ELF-1 (cell line): ENCODE results near the gene SPATC1L.
"Not testable (repeated sequence)": the region's sequence is repeated elsewhere in the genome, so short reads cannot be mapped to it uniquely, and the experiment has no call there.

Source experiments
- DNase-seq: peaks from one replicate; pipeline ENCODE4 v3.0.0-alpha.2; 2016; ENCODE audit warnings: low read depth, low spot score

Gene SPATC1L

DNA sequence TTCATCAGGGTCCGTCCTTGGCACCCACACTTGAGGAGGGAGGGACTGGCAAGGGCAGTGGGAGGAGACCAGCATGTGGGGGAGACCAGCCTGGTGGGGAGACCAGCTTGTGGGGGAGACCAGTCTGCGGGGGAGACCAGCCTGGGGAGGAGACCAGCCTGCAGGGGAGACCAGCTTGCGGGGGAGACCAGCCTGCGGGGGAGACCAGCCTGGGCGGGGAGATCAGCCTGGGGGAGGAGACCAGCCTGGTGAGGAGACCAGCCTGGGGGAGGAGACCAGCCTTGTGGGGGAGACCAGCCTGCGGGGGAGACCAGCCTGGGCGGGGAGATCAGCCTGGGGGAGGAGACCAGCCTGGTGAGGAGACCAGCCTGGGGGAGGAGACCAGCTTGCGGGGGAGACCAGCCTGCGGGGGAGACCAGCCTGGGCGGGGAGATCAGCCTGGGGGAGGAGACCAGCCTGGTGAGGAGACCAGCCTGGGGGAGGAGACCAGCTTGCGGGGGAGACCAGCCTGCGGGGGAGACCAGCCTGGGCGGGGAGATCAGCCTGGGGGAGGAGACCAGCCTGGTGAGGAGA is 836 bp downstream of the SPATC1L start:
- DNase-seq: not testable (repeated sequence)

DNA sequence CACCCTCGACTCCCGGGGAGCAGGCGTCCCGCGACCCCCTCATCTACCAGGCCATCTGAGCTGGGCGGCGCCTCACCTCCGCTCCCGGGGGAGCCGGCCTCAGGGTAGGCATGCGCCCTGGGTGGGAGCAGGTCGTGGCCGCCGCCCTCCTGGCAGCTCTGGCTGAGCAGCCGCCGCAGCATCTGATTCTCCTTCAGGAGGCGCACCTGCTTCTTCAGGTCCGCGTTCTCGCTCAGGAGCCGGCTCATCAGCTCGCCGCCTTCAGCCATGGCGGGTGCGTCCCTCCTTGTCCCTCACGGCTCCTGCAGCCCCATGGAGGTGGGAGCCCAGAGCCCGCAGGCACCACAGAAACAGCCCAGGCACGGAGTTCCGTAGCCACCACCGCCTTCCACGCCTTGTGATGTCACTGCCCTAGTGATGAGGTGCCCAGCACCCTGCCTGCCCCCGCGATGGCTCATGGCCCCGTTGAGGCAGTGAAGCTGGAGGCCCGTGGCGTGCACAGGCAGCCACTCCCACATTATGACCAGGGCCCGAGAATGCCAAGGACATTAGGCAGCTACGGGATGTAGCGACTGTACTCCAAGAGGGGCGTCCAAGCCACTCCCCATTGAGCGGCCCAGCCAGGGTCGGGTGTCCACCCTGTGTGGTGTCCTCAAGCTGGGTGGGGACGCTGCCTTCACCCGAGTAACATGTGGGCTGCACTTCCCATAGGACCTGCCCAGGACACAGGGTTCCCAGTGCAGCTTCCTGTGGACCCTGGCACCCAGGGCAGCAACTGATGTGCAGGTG is 1.5 kb downstream of the SPATC1L start:
- no peak for DNase-seq

DNA sequence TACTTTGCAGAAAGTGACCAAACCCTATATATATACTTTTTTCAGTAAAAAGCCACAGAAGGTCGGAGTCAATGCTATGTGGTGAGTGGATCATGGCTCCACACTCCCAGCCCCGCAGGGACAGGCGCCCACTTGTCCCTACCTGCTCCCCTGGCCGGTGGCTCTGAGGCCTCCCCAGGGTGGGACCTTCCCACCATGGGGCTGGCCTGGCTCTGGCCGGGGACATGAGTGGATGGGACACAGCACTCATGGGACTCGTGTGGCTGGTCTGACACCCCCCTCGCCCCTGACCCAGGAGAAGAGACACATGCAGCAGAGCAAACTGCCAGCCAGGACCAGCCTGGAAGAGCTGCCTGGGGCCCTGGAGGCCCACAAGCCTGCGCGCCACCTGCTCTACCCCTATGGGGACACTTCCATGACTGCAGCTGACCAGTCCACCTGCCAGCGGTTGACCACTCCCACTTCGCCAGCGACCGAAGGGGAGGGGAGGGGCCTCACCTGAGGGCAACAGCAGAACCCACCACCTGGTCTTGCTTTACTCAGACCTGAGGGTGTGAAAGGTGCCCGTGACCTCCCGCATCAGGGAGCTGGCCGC is 2.2 kb downstream of the SPATC1L start:
- DNase-seq: no peak

DNA sequence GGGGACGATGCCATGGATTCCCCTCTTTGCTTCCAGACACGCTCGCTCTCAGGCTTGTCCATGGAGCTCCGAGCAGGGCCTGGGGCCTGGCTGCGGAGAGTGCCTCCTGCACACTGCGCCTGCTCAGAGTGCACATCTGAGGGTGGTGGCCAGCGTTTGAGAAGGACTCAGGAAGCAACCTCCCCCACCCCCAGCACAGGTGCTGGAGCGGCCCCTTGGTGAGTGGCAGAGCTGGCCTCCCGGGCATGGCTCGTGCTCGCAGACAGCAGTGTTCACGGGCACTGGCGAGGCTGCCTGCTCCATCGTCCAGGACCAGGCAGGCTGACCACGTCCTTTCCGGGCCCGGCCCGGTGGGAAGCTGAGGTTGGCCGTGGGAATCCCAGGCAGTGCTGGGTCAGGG is 2.8 kb downstream of the SPATC1L start:
- DNase-seq: no peak

DNA sequence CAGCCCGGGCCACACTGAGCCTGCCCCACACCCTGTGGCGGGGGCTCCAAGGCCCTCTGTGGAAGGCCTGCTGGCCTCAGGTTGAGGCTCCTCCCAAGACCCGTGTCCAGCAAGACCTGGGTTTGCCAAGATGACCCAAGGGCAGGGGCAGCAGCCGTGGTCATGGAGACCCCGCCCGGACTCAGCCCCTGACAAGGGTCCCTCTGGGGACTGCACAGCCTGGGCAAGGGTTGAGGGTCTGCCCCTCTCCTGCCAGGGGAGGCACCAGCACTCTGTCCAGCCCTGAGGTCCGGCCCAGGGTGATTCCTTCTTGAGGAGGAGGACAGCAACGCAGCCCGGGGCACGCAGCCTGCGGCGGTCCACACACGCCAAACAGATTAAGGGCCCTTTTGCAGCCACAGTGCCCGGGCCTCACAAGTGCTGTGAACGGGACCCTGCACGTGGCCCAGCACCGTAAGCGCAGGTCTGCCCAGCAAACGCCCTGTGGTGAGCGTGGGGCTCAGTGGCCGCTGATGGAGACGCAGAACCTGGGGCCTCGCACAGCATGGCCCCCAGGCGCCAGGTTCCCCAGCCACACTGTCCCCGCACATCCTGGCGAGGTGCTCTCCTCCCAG is 3.4 kb downstream of the SPATC1L start:
- no peak for DNase-seq

DNA sequence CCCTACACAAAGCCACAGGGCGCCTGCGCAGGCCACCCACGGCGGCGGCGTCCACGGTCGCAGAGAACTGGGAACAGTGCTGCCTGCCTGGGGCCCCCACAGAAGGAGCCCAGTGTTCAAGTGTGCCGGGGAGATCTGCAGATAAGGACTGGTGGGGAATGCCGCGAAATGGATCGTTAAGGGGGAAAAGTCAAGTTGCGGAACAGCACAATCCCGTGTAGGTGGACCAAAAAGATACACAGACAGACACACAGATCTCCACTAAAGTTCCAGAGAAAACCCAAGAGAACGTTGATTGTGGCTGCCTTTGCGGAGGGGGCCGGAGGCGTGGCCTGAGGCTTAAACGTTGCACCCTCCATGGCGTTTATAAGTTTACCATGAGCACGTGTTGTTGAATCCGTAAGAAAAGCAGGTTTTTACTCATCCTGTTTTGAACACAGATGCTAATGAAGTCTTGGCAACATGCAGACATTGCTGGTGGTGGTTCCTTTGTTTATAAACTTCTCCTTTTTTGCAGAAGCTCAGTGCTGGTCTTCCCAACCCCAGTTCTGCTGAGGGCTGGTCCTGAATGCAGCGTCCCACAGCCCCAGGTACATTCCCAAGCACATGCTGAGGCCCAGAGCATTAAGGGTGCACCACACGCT is 4.1 kb downstream of the SPATC1L start:
- DNase-seq: peak; percentile 32

DNA sequence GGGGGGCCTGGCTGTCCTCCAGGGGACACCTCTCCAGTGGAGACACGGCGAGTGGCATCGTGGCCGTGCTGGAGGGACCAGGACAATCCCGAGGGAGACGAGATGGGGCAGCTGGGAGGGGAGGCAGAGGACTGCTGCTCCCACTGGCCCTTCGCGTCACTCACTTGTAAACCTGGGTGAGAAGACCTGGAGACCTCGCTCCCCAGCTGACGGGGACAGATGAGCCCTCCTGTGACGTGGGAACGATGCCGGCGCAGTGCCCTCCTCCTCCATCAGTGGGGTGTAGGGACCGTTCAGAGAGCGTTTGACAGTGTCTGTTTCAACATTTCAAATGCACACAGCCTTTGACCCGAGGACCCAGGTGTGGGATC is 4.6 kb downstream of the SPATC1L start:
- DNase-seq: no peak

DNA sequence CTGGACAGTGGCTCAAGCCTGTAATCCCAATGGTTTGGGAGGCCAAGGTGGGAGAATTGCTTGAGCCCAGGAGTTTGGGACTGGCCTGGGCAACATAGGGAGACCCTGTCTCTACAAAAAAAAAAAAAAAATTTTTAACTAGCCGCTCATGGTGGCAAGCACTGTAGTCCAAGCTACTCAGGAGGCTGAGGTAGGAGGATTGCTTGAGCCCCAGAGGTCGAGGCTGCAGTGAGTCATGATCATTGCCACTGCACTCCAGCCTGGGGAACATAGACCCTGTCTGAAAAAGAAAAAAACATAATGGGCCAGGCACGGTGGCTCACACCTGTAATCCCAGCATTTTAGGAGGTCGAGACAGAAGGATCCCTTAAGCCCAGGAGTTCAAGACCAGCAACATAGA is 5.3 kb downstream of the SPATC1L start:
- no peak for DNase-seq

DNA sequence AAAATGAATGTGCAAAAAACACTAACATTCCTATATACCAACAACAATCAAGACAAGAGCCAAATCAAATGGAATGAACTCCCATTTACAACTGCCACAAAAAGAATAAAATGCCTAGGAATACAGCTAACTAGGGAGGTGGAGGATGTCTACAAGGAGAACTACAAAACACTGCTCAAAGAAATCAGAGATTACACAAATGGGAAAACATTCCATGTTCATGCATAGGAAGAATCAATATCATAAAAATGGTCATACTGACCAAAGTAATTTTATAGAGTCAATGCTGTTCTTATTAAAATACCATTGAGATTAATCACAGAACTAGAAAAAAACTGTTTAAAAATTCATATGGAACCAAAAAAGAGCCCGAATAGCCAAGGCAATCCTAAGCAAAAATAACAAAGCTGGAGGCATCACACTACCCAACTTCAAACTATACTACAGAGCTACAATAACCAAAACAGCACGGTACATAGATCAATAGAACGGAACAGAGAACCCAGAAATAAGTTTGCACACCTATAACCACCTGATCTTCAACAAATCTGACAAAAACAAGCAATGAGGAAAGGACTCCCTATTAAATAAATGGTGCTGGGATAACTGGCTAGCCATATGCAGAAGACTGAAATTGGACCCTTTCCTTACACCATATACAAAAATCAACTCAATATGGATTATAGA is 7.7 kb downstream of the SPATC1L start:
- not testable (repeated sequence) for DNase-seq

DNA sequence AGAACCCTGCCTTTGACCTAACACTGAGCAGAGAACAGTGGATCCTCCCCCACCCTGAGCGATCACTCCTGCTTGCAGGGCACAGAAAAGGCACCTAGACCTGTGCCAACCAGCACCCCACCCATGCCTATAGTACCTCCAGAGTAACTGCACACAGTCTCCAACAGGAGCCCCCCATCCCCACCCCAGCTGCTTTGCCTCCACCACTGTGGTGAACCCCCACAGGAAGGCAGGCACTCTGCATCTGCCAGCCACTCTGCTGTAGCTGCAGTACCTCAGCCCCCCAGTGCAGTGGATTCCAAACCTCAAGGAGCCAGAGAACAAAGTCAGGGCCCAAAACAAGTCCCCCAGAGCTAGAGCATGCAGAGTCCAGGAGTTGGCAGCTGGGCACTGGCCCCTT is 10.7 kb downstream of the SPATC1L start:
- no peak for DNase-seq

DNA sequence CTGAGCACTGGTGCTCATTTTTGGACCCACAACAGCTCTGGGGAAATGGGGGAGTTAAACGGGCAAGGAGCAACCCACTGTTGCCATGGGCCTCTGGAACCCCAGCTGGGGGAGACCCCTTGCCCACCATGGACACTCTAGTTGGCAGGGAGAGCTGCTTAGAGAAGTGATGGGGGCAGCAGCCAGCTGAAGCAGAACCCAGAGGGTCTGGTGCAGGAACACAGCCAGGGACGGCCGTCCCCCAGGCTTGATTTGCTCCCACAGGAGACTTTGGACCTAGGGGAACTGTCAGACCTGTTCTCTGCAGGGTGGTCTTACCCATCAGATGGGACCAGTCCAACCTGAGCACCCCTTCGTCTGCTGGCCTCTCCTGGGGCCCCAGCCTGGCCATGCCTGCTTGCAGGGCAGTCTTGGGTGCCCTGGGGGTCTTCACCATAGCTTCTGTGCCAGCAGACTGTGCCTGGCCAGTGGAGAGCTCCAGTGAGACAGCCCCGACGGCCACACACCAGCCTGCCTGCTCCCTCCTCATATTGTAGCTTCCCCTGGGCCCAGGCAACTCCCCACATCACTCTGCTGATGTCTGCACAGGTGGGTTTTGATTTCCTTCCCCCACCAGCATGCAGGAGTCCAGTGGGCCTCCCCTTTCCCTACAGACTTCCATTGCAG is 11.3 kb downstream of the SPATC1L start:
- DNase-seq: no peak

DNA sequence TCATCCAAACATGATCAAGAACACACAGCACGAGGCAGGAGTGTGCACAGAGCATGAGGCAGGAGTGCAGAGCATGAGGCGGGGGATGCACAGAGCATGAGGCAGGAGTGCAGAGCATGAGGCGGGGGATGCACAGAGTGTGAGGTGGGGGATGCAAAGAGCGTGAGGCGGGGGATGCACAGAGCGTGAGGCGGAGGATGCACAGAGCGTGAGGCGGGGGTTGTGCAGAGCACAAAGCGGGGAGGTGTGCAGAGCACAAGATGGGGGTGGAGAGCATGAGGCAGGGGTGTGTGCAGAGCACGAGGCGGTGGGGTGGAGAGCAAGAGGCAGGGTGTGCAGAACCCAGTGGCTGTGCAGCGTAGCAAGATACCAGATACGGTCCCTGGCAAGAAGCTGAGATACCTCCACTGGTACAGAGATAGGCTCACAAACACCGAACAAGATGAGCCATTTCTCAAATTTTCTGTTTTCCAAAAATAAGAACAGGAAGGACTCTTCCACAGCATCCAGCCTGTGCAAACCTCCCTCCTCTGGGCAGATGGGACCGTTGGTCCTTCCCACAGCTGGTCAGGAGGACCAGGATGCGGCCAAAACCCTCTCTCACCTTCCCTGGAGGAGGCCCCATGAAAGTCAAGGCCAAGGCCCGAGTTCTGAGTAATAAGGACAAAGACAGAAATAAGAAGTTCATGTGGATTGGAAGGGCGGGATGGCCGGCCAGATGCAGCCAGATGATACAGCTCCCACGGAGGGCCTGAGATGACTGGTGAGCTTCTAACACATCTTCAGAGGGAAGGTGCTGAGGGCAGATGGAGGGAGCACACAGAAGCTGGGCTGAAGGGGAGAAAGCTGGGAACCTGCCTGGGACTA is 12.0 kb downstream of the SPATC1L start:
- no peak for DNase-seq

DNA sequence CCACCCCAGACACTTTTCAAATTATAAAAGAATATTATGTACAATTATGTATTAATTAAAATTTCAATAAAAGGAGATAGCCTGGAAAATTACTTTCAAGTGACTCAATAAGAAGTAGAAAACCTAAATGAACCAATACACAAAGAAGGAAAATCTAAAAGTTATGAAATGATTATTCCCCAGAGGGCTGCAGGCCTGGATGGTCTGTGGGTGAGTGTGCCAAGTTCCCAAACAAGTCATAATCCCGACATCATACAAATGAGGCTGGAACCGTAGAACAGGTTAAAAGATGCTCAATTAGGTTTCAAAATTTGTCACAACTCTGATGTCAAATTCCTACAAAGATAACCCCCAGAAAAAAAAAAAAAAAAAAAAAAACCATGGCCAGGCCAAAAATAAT is 12.7 kb downstream of the SPATC1L start:
- DNase-seq: no peak

DNA sequence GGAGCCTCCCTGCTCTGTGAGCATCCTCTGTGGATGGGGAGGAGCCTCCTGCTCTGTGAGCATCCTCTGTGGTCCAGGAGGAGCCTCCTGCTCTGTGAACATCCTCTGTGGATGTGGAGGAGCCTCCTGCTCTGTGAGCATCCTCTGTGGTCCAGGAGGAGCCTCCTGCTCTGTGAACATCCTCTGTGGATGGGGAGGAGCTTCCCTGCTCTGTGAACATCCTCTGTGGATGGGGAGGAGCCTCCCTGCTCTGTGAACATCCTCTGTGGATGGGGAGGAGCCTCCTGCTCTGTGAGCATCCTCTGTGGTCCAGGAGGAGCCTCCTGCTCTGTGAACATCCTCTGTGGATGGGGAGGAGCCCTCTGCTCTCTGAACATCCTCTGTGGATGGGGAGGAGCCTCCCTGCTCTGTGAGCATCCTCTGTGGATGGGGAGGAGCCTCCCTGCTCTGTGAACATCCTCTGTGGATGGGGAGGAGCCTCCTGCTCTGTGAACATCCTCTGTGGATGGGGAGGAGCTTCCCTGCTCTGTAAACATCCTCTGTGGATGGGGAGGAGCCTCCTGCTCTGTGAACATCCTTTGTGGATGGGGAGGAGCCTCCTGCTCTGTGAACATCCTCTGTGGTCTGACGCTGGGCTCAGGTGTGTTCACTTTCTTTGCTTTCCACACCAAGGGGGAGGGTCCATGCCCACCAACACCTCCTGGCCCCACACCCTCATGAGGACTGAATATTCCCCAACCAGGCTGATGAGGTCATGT is 13.6 kb downstream of the SPATC1L start:
- DNase-seq: not testable (repeated sequence)

DNA sequence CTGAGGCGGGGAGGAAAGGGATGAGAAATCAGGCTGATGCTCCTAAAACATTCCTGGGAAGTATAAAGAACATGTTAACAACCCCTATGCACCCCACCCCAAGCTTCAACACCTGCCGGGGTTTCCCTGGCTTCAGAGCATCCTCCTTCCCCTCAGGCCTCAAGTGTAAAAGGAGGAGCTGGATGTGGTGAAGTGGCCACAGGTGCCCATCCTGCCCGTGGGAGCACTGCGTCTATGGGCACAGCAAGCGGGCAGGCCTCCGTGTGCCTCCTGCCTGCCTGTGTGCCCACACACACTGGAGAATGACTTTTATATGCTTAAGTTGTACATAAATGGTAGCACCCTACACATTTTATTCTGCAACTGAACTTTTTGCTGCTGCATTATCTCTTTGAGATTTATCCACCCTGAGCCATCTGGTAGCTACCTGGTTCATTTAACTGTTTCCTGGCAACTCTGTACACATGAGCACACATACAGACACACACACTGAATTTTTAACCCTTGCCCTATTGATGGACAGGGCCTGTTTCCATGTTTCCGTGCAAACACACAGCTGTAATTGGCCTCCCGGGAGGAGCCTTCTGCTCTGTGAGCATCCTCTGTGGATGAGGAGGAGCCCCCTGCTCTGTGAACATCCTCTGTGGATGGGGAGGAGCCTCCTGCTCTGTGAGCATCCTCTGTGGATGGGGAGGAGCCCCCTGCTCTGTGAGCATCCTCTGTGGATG is 15.4 kb downstream of the SPATC1L start:
- no peak for DNase-seq

DNA sequence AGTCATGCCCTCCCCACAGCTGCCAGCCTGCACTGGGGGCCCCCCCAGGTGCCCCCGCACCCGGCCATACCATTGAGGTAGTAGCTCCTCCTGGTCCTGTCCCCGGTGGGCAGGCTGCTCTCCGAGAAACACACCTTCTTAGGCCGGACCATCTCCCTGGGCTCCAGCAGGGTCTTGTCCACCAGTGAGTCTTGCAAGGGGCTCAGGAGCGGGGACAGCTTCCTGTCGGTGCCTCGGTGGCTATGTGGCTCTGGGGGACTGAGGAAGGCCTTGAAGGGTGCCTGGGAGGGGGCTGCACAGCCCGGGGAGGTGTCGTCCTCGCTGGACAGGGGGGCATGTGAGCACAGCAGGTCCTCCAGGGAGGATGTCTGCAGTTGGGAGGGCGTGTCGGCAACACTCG is 16.0 kb downstream of the SPATC1L start:
- no peak for DNase-seq

DNA sequence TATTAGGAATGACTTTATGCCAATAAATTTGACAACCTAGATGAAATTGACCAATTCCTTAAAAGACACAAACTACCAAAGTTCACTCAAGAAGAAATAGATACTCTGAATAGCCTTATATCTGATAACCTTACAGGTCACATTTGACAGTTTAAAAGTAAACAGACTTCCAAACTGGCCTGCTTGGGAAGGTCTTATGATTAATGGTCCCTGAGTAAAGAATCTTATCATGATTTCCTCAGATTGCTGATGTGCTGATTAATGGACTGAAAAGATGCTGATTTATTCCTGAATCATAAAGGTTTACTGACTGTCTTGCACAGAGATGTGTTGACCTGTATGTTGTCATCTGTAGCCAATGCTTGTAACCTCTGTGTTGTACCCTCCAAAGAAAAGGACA is 19.2 kb downstream of the SPATC1L start:
- DNase-seq: no peak

DNA sequence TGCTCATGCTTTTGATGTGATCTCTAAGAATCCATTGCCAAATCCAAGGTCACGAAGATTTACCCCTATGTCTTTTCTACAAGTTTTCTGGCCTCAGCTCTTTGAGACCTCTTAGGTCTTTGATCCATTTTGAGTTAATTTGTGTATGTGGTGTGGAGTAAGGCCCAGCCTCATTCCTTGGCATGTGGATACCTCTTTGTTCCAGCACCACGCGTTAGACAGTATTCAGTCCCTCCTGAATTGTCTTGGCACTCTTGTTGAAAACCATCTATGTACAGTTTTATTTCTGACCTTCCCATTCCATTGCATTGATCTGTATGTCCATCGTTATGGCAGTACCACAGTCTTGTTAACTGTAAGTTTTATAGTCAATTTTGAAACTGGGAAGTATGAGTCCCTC is 20.9 kb downstream of the SPATC1L start:
- no peak for DNase-seq
